BJ (cell line): ENCODE measurements around the gene SLC30A4. TPM values are rescaled to one million over a fixed set of nuclear protein-coding genes. Genes with fewer than 3 reads are reported as not detected.
A peak's percentile ranks its signal among the peaks of the same experiment; 100 is the strongest.

ENCODE experiments used
- CTCF ChIA-PET: fragments of 350-600 bp; formaldehyde crosslinking; extraction: SDS; loops from one replicate; lab custom pipeline; 2021; ENCODE audit warnings: antibody characterized with exemption, inconsistent platforms; lab: Yijun Ruan, JAX
- POLR2A ChIA-PET: fragments of 300-600 bp; sonication (Branson Sonifier 250); formaldehyde crosslinking; extraction: SDS; loops from one replicate; lab custom pipeline; 2021; ENCODE audit warnings: antibody characterized with exemption; lab: Charles Lee
- DNase-seq: peaks from one replicate; pipeline ENCODE4 v3.0.0-alpha.2; 2011; ENCODE audit warnings: low read depth
- H3K27me3 ChIP-seq: 2 replicates; pipeline ENCODE4 v1.6.0; 2011; ENCODE audit warnings: low read length; ENCODE audit not compliant: control insufficient read depth, insufficient read depth
- H3K36me3 ChIP-seq: 2 replicates; pipeline ENCODE4 v1.5.1; 2011; ENCODE audit warnings: low read length; ENCODE audit not compliant: control insufficient read depth, insufficient read depth
- H3K4me3 ChIP-seq: 2 replicates; pipeline ENCODE4 v1.5.1; 2011; ENCODE audit warnings: low read depth, mild to moderate bottlenecking, control low read depth, low read length
- polyA plus RNA-seq: library from polyadenylated mRNA; depleted of rRNA; stranded (reverse); fragments of >200 nt; gene quantifications from 2 replicates; pipeline ENCODE4 v1.2.3, GENCODE V29; 2011; rRNA removed
- small RNA-seq: library from RNA; depleted of rRNA; stranded (forward); fragments of <200 nt; gene quantifications from one replicate; pipeline ENCODE3, GENCODE V24; 2012; ENCODE audit warnings: low replicate concordance, low read depth; ENCODE audit not compliant: insufficient read length
- TF ChIP-seq, protein P1 (sequence below): IDR thresholded peaks from 2 replicates; pipeline ENCODE4 v1.5.1; 2011; ENCODE audit warnings: low read depth, mild to moderate bottlenecking, control low read depth, inconsistent platforms, low read length, moderate library complexity; ENCODE audit not compliant: insufficient read depth

Gene SLC30A4
- polyA plus RNA-seq, 1 experiment, result 5.2 TPM

GRCh38 chr15:45429941-45430792 is 92.4 kb downstream of the SLC30A4 start:
- CTCF ChIA-PET, result interaction anchor here (0.6 to 5.7 kb wide), 29 partner anchors 10 to 267 kb away, joined by 3 to 161 read pairs (median 4); a partner anchor contains a TSS
- TF ChIP-seq, protein P1, sequence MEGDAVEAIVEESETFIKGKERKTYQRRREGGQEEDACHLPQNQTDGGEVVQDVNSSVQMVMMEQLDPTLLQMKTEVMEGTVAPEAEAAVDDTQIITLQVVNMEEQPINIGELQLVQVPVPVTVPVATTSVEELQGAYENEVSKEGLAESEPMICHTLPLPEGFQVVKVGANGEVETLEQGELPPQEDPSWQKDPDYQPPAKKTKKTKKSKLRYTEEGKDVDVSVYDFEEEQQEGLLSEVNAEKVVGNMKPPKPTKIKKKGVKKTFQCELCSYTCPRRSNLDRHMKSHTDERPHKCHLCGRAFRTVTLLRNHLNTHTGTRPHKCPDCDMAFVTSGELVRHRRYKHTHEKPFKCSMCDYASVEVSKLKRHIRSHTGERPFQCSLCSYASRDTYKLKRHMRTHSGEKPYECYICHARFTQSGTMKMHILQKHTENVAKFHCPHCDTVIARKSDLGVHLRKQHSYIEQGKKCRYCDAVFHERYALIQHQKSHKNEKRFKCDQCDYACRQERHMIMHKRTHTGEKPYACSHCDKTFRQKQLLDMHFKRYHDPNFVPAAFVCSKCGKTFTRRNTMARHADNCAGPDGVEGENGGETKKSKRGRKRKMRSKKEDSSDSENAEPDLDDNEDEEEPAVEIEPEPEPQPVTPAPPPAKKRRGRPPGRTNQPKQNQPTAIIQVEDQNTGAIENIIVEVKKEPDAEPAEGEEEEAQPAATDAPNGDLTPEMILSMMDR, result peak; percentile 99
- no peak for DNase-seq
- POLR2A ChIA-PET, result no interaction called here
- no peaks in the 10 kb centered on the region for H3K36me3 ChIP-seq
- no peaks in the 10 kb centered on the region for H3K27me3 ChIP-seq
- H3K4me3 ChIP-seq, result peak overlapping the region; percentile 36

Small RNA genes lying within 50 kb of the gene (small RNA-seq; reads per million reads assigned to genes)
- gene DPPA5P2, result not detected
- gene SNORA41B, result not detected

Other genes starting within 250 kb of the SLC30A4 start
- gene GATM, start 144.2 kb downstream of the SLC30A4 start, polyA plus RNA-seq, result 0.10 and 0.17 TPM in 2 replicates
- gene BLOC1S6, start 64.6 kb upstream of the SLC30A4 start, polyA plus RNA-seq, result 12.4 and 18.8 TPM in 2 replicates
- 40.6 and 47.5 TPM in 2 replicates for gene SQOR, start 112.3 kb upstream of the SLC30A4 start, polyA plus RNA-seq